Limb (tissue), 2 donors: ENCODE data around the gene NIN.
A peak's percentile ranks its signal among the peaks of the same experiment; 100 is the strongest.

Experiments
- DNase-seq, 2 donors: peaks; one replicate each; pipeline ENCODE4 v3.0.0-alpha.2; 2016; ENCODE audit errors: extremely low spot score in 2 of 2

NIN gene

GRCh38 chr14:50792051-50792477, 38.9 kb downstream of the NIN start:
- DNase-seq, result no peak

GRCh38 chr14:50791201-50791600, 39.8 kb downstream of the NIN start:
- DNase-seq, result no peak

GRCh38 chr14:50790589-50790988, 40.4 kb downstream of the NIN start:
- DNase-seq, result no peak

GRCh38 chr14:50786751-50787464, 44.1 kb downstream of the NIN start:
- no peak for DNase-seq

GRCh38 chr14:50785457-50786063, 45.4 kb downstream of the NIN start:
- DNase-seq, result no peak

- no peak for DNase-seq
Measured at GRCh38 chr14:50784683-50785456, 46.1 kb downstream of the NIN start.

- no peak for DNase-seq
Measured at GRCh38 chr14:50783563-50783962, 47.4 kb downstream of the NIN start.

GRCh38 chr14:50780393-50780792, 50.6 kb downstream of the NIN start:
- no peak for DNase-seq

- no peak for DNase-seq
Measured at GRCh38 chr14:50778721-50779483, 52.1 kb downstream of the NIN start.

- no peak for DNase-seq
Measured at GRCh38 chr14:50776522-50776921, 54.4 kb downstream of the NIN start.

GRCh38 chr14:50775357-50775756, 55.6 kb downstream of the NIN start:
- DNase-seq, result peak in 1 of 2 donors; percentile 65

GRCh38 chr14:50774542-50775267, 56.3 kb downstream of the NIN start:
- DNase-seq, result no peak

- DNase-seq, result peak in 1 of 2 donors; percentile 63
Measured at GRCh38 chr14:50773632-50774541, 57.1 kb downstream of the NIN start.

- DNase-seq, result no peak
Measured at GRCh38 chr14:50772412-50772811, 58.5 kb downstream of the NIN start.

- no peak for DNase-seq
Measured at GRCh38 chr14:50770586-50770985, 60.4 kb downstream of the NIN start.

GRCh38 chr14:50769863-50770500, 61.0 kb downstream of the NIN start:
- no peak for DNase-seq

- DNase-seq, result no peak
Measured at GRCh38 chr14:50768680-50769079, 62.3 kb downstream of the NIN start.

- no peak for DNase-seq
Measured at GRCh38 chr14:50766338-50766886, 64.5 kb downstream of the NIN start.

GRCh38 chr14:50763382-50764007, 67.5 kb downstream of the NIN start:
- DNase-seq, result no peak
